ENCODE results near the gene CALHM1. TPM values are rescaled to one million over a fixed set of nuclear protein-coding genes. Genes with fewer than 3 reads are reported as not detected.

CALHM1 gene
- total and polyA plus RNA-seq, 2 experiments from 2014 or later, result not detected

DNA sequence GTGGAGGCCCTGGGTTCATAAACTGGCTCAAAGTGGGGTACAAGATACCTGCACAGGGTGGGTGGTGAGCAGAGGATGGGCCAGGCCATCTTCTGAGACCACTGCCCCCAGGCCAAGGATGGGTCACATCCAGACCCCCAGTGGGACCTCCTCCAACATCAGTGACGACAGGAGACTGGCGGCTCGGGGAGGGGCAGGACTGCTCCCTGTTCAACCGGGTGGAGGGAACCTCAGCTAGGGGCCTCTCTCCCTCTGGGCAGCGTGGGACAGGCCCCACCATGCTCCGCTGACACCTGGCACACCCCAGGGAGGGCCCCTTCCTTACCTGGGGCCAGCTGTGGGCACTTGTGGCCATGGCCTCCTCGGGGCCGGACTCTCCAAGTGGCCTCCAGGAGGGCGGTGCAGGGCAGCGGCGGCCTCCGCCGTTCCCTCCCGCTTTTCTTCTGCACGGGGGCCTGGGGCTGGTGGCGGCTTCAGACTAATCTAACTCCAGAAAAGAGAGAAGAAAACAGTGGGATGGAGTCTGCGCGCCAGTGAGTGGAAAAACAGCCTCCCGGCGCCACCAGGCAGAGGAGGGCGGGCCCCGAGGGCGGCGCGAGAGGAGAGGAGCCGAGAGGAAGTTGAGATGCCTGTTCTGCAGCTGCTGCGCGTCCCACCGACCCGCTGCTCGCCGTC, 6.7 kb downstream of the CALHM1 start, which contains the start of gene CALHM2:
Gene CALHM2, minus strand, starts transcription at position 540 of the 675 bp plus-strand sequence. CDS start 2,429 bp downstream, outside the sequence.
- H3K4me3 ChIP-seq, result peak within 1 kb of the TSS; percentile 16
- H3K27me3 ChIP-seq, result no peaks in the 10 kb centered on the region
- DNase-seq (ENCODE audit: low read depth in 1 of 2, low spot score in 1 of 2), result peak; percentile 68 to 70
- H3K36me3 ChIP-seq, result no peaks in the 10 kb centered on the region
- H3K9me3 ChIP-seq (ENCODE audit: low read depth), result no peaks in the 10 kb centered on the region
- TF ChIP-seq CTCF (IDR thresholded peaks at IDR 0.05; ENCODE audit: low read depth, low read length), result no peak
- no peaks in the 10 kb centered on the region for H3K4me1 ChIP-seq (ENCODE audit: low read depth)
- no peak within 1 kb of the TSS for H3K27ac ChIP-seq

GRCh38 chr10:103451091-103451813, 7.4 kb downstream of the CALHM1 start:
- Histone ChIP-seq H3K36me3 (no peaks in the 10 kb centered on the region), H3K4me1 (ENCODE audit: low read depth) (no peaks in the 10 kb centered on the region), H3K27ac (no peak overlapping the region), H3K4me3 (no peak overlapping the region), H3K27me3 (no peaks in the 10 kb centered on the region), H3K9me3 (ENCODE audit: low read depth) (no peaks in the 10 kb centered on the region)
- no peak for TF ChIP-seq CTCF (IDR thresholded peaks at IDR 0.05; ENCODE audit: low read depth, low read length)
- DNase-seq (ENCODE audit: low read depth in 1 of 2, low spot score in 1 of 2), result peak in 1 of 2 donors; percentile 45

GRCh38 chr10:103450201-103450695, 8.5 kb downstream of the CALHM1 start:
- no peak for TF ChIP-seq CTCF (IDR thresholded peaks at IDR 0.05; ENCODE audit: low read depth, low read length)
- H3K27me3 ChIP-seq, result no peaks in the 10 kb centered on the region
- H3K36me3 ChIP-seq, result peaks cover 3% of the 10 kb centered on the region
- no peak overlapping the region for H3K27ac ChIP-seq
- no peaks in the 10 kb centered on the region for H3K9me3 ChIP-seq (ENCODE audit: low read depth)
- DNase-seq (ENCODE audit: low read depth in 1 of 2, low spot score in 1 of 2), result no peak
- H3K4me1 ChIP-seq (ENCODE audit: low read depth), result no peaks in the 10 kb centered on the region
- no peak overlapping the region for H3K4me3 ChIP-seq

GRCh38 chr10:103449208-103450144, 9.2 kb downstream of the CALHM1 start:
- no peaks in the 10 kb centered on the region for H3K9me3 ChIP-seq (ENCODE audit: low read depth)
- H3K27ac ChIP-seq, result no peak overlapping the region
- H3K4me1 ChIP-seq (ENCODE audit: low read depth), result no peaks in the 10 kb centered on the region
- peaks cover 10% of the 10 kb centered on the region for H3K36me3 ChIP-seq
- DNase-seq (ENCODE audit: low read depth in 1 of 2, low spot score in 1 of 2), result no peak
- no peaks in the 10 kb centered on the region for H3K27me3 ChIP-seq
- TF ChIP-seq CTCF (IDR thresholded peaks at IDR 0.05; ENCODE audit: low read depth, low read length), result no peak
- H3K4me3 ChIP-seq, result no peak overlapping the region

DNA sequence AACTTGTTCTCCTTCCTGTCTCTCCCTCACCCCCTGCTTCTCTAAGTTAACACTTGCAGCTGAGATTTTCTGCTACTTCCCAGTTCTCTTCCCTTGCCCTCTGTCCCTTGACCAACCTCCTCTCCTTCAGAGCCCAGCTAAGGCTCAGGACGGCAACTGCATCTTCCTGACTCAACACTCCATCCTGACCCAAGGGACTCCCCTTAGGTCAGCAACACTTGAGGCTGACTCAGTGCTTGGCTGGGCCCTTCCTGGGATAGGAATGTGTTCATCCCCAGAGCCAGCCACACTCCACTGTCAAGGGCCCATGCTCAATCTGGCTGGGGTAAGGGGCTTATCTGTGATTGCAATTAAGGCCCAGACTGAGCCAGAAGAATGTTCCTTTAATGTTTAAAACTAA, 10.0 kb downstream of the CALHM1 start:
- peak in 1 of 2 donors; percentile 88 for DNase-seq (ENCODE audit: low read depth in 1 of 2, low spot score in 1 of 2)
- peaks cover 13% of the 10 kb centered on the region for H3K36me3 ChIP-seq

More for the DNA sequence above, 10.0 kb downstream of the CALHM1 start:
- Histone ChIP-seq H3K9me3 (ENCODE audit: low read depth) (no peaks in the 10 kb centered on the region), H3K4me3 (no peak overlapping the region), H3K27me3 (no peaks in the 10 kb centered on the region), H3K27ac (no peak overlapping the region), H3K4me1 (ENCODE audit: low read depth) (no peaks in the 10 kb centered on the region)
- TF ChIP-seq CTCF (IDR thresholded peaks at IDR 0.05; ENCODE audit: low read depth, low read length), result no peak

Measured in cardiac muscle cell (in vitro differentiated cells and primary cell).